Measurements from ENCODE around the gene CUX1. TPM values are rescaled to one million over a fixed set of nuclear protein-coding genes. Genes with fewer than 3 reads are reported as not detected.
A peak's percentile ranks its signal among the peaks of the same experiment; 100 is the strongest.

Gene CUX1
- total and polyA plus RNA-seq, 2 of the 13 experiments (the other 11 are each of a cell fraction or from before 2014, with no cell fraction given): 13.7 to 14.9 TPM

DNA sequence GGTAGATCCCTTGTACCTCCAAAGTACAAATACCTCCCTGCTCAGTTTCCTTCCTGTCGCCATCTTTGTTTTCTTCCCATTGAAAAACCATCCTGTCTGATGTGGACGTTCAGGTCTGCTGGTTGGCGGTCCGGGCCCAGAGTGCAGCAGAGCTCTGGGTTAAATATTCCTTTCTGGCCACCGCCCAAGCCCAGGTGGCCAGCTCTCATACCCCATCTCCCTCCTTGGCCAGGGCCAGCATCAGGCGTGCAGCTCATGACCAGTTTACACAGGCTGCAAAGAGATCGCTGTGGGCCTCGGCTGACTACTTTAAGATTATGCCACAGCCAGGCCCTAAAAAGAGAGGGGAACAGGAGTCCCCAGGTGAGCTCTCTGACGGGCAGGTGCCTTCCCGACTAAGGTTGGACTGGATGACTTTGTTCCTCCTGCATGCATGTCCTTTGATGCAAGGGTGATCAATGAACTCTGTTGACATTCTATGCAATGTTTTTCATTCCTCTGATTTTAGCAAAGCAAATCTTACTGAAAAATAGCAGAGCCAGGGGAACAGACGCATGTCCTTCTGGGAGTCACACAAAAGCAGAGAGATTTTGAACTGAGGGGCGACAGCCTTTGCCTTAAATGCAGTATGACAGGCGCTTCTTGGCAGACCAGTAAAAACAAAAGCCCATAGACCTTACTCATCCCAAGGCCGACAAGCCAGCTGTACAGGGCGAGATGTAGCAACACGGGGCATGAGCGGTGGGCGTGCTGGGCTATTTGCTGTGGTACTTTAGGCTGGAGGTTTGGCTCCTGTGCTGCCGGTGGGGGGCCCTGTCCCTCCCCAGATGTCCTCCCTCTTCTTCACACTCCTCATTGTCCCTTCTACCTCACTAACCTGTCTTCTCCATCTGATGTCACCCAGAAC is 435.9 kb downstream of the CUX1 start (continued):
- TF ChIP-seq ZMYM3 (CRISPR knock-in tag; IDR thresholded peaks at IDR 0.05) (peak; percentile 53; the same call in 1 of the 2 replicates), ZNF263 (CRISPR knock-in tag; IDR thresholded peaks at IDR 0.05) (no peak), ZNF354B (CRISPR knock-in tag; IDR thresholded peaks at IDR 0.05) (no peak), DPF2 (CRISPR knock-in tag; IDR thresholded peaks at IDR 0.05; ENCODE audit: borderline replicate concordance, low read depth) (no peak), ZNF589 (CRISPR knock-in tag; conservative IDR thresholded peaks at IDR 0.05) (no peak), ZNF343 (CRISPR knock-in tag; IDR thresholded peaks at IDR 0.05) (no peak), ZFYVE20 (CRISPR knock-in tag; IDR thresholded peaks at IDR 0.05; ENCODE audit: borderline replicate concordance, low read depth) (no peak), TCF7 (IDR thresholded peaks at IDR 0.05; ENCODE audit: low read depth) (peak; percentile 65), SATB2 (CRISPR knock-in tag; IDR thresholded peaks at IDR 0.05) (no peak), ZNF7 (CRISPR knock-in tag; IDR thresholded peaks at IDR 0.05) (no peak), ZNF572 (CRISPR knock-in tag; IDR thresholded peaks at IDR 0.05) (no peak), SIX4 (CRISPR knock-in tag; IDR thresholded peaks at IDR 0.05) (no peak), ZNF383 (CRISPR knock-in tag; IDR thresholded peaks at IDR 0.05; ENCODE audit: borderline replicate concordance) (no peak), ZSCAN12 (CRISPR knock-in tag; IDR thresholded peaks at IDR 0.05) (no peak), ZNF121 (CRISPR knock-in tag; IDR thresholded peaks at IDR 0.05) (no peak), ZNF180 (CRISPR knock-in tag; IDR thresholded peaks at IDR 0.05; ENCODE audit: borderline replicate concordance, low read depth) (no peak), TAF15 (IDR thresholded peaks at IDR 0.05; ENCODE audit: low read depth, low read length, poor library complexity, severe bottlenecking) (no peak), U2AF2 (IDR thresholded peaks at IDR 0.05; ENCODE audit: low read depth, low read length) (no peak), GTF2F1 (IDR thresholded peaks at IDR 0.05; ENCODE audit: low read length) (no peak), NFYC (CRISPR knock-in tag; IDR thresholded peaks at IDR 0.05) (no peak), YEATS2 (CRISPR knock-in tag; IDR thresholded peaks at IDR 0.05; ENCODE audit: borderline replicate concordance) (no peak), FOXK1 (CRISPR knock-in tag; IDR thresholded peaks at IDR 0.05; ENCODE audit: borderline replicate concordance, low read depth) (no peak), ISX (CRISPR knock-in tag; conservative IDR thresholded peaks at IDR 0.05) (no peak)
- TF ChIP-seq, protein P1, sequence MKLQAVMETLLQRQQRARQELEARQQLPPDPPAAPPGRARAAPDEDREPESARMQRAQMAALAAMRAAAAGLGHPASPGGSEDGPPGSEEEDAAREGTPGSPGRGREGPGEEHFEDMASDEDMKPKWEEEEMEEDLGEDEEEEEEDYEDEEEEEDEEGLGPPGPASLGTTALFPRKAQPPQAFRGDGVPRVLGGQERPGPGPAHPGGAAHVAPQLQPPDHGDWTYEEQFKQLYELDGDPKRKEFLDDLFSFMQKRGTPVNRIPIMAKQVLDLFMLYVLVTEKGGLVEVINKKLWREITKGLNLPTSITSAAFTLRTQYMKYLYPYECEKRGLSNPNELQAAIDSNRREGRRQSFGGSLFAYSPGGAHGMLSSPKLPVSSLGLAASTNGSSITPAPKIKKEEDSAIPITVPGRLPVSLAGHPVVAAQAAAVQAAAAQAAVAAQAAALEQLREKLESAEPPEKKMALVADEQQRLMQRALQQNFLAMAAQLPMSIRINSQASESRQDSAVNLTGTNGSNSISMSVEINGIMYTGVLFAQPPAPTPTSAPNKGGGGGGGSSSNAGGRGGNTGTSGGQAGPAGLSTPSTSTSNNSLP (IDR thresholded peaks at IDR 0.05; ENCODE audit: low read depth, low read length): peak; percentile 72; the same call in 1 of the 2 replicates
- TF ChIP-seq, protein P2, sequence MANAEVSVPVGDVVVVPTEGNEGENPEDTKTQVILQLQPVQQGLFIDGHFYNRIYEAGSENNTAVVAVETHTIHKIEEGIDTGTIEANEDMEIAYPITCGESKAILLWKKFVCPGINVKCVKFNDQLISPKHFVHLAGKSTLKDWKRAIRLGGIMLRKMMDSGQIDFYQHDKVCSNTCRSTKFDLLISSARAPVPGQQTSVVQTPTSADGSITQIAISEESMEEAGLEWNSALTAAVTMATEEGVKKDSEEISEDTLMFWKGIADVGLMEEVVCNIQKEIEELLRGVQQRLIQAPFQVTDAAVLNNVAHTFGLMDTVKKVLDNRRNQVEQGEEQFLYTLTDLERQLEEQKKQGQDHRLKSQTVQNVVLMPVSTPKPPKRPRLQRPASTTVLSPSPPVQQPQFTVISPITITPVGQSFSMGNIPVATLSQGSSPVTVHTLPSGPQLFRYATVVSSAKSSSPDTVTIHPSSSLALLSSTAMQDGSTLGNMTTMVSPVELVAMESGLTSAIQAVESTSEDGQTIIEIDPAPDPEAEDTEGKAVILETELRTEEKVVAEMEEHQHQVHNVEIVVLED (CRISPR knock-in tag; IDR thresholded peaks at IDR 0.05; ENCODE audit: borderline replicate concordance): no peak
- TF ChIP-seq, protein P3, sequence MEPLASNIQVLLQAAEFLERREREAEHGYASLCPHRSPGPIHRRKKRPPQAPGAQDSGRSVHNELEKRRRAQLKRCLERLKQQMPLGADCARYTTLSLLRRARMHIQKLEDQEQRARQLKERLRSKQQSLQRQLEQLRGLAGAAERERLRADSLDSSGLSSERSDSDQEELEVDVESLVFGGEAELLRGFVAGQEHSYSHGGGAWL (CRISPR knock-in tag; IDR thresholded peaks at IDR 0.05): no peak
